K562 (cell line): Measurements from ENCODE around the gene ZNF121. TPM values are rescaled to one million over a fixed set of nuclear protein-coding genes. Genes with fewer than 3 reads are reported as not detected.

Experiments used
- DDX20 ChIP-seq: fragments of 450-650 bp; IDR thresholded peaks from 2 replicates; pipeline ENCODE4 v1.6.1; 2016; ENCODE audit warnings: missing genetic modification characterization, low read depth, mild to moderate bottlenecking, missing compliant biosample characterization, moderate library complexity
- GABPB2 ChIP-seq: fragments of 250-450 bp; sonication (Bioruptor Pico); conservative IDR thresholded peaks from 2 replicates; pipeline ENCODE4 v1.5.1; 2021; ENCODE audit warnings: mild to moderate bottlenecking
- KDM1A ChIP-seq, 2 experiments: fragments of 450-650 bp; IDR thresholded peaks; 2 replicates each; pipeline ENCODE4 v1.6.1; 2016; ENCODE audit warnings: mild to moderate bottlenecking in 2 of 2
- KLF16 ChIP-seq: IDR thresholded peaks from 2 replicates; pipeline ENCODE4 v1.6.1; 2016; ENCODE audit warnings: antibody characterized with exemption
- MAFK ChIP-seq: IDR thresholded peaks from 2 replicates; pipeline ENCODE4 v1.6.1; 2011; ENCODE audit warnings: low read length, improper control_type of control experiment
- MED1 ChIP-seq: sonication (generic); formaldehyde crosslinking; IDR thresholded peaks from 2 replicates; pipeline ENCODE4 v1.8.1; 2023; ENCODE audit warnings: missing genetic modification reagents, borderline replicate concordance
- PPARD ChIP-seq: fragments of 250-450 bp; sonication (Bioruptor Pico); IDR thresholded peaks from 2 replicates; pipeline ENCODE4 v1.8.0; 2022; ENCODE audit warnings: inconsistent platforms, mild to moderate bottlenecking, moderate library complexity
- RFX7 ChIP-seq: fragments of 250-450 bp; sonication (Bioruptor Pico); IDR thresholded peaks from 2 replicates; pipeline ENCODE4 v1.5.1; 2021; ENCODE audit warnings: mild to moderate bottlenecking
- RUNX1 ChIP-seq: sonication (generic); IDR thresholded peaks from 2 replicates; pipeline ENCODE4 v1.6.1; 2016; ENCODE audit warnings: antibody characterized with exemption, low read depth
- SNRNP70 ChIP-seq: fragments of 200-400 bp; formaldehyde crosslinking; optimal IDR thresholded peaks from 2 replicates; pipeline ENCODE3; 2017; ENCODE audit warnings: low read depth, low read length
- TCFL5 ChIP-seq: fragments of 250-450 bp; sonication (Bioruptor Pico); conservative IDR thresholded peaks from 2 replicates; pipeline ENCODE4 v1.6.1; 2021; ENCODE audit warnings: mild to moderate bottlenecking, moderate library complexity, matching md5 sums
- ZC3H11A ChIP-seq: IDR thresholded peaks from 2 replicates; pipeline ENCODE4 v1.6.1; 2012; ENCODE audit warnings: low read depth, low read length, improper control_type of control experiment
- ZFP30 ChIP-seq: fragments of 250-450 bp; sonication (Bioruptor Pico); IDR thresholded peaks from 2 replicates; pipeline ENCODE4 v1.8.0; 2022; ENCODE audit warnings: moderate library complexity, mild to moderate bottlenecking, inconsistent platforms, borderline replicate concordance
- ZNF592 ChIP-seq: fragments of 450-650 bp; IDR thresholded peaks from 2 replicates; pipeline ENCODE4 v1.6.1; 2017; ENCODE audit warnings: antibody characterized with exemption, mild to moderate bottlenecking
- ZNF668 ChIP-seq: fragments of 250-450 bp; sonication (Bioruptor Pico); IDR thresholded peaks from 2 replicates; pipeline ENCODE4 v1.8.0; 2022; ENCODE audit warnings: mild to moderate bottlenecking, inconsistent platforms
- polyA plus RNA-seq, 8 experiments: library from polyadenylated mRNA; depleted of rRNA in 4 of 8; stranded (reverse) in 5 of 8; unstranded in 3 of 8; fragments of >200 nt; fragmentation: Nextera tagmentation in 2 of 8; fragmentation: Illumina TruSeq in 1 of 8; extraction: Ambion mirVana in 2 of 8; extraction: Trizol in 1 of 8; gene quantifications; 2 replicates each; pipeline versions ENCODE4 v1.2.1 to v1.2.3, GENCODE V29; 2011 to 2014; ENCODE audit warnings: inconsistent platforms in 1 of 8, missing spikeins in 1 of 8
- total RNA-seq, 7 experiments: library from RNA; depleted of rRNA in 6 of 7; stranded (reverse); fragments of >200 nt in 6 of 7; fragmentation: Illumina TruSeq in 2 of 7; extraction: Trizol in 2 of 7; gene quantifications; 2 replicates each; pipeline versions ENCODE4 v1.2.1 to v1.2.3, GENCODE V29; 2011 to 2021; ENCODE audit warnings: low replicate concordance in 1 of 7
- TF ChIP-seq, protein P1 (sequence below): fragments of 450-650 bp; formaldehyde crosslinking; IDR thresholded peaks from 2 replicates; pipeline ENCODE4 v1.4.0; 2020; ENCODE audit warnings: mild to moderate bottlenecking
- TF ChIP-seq, protein P2 (sequence below): fragments of 450-650 bp; conservative IDR thresholded peaks from 2 replicates; pipeline ENCODE4 v1.6.1; 2016; ENCODE audit warnings: missing genetic modification characterization, low read depth, mild to moderate bottlenecking, control low read depth, missing compliant biosample characterization
- TF ChIP-seq, protein P3 (sequence below): fragments of 450-650 bp; formaldehyde crosslinking; IDR thresholded peaks from 2 replicates; pipeline ENCODE4 v1.4.0; 2020; ENCODE audit warnings: mild to moderate bottlenecking, moderate library complexity

Gene ZNF121
- total and polyA plus RNA-seq, 9 of the 15 experiments (the other 6 are each of a cell fraction or from before 2014, with no cell fraction given), result 14.6 to 115 (median 33.4) TPM

GRCh38 chr19:9584073-9584833, at the start of gene ZNF121 (continued):
- no peak for TF ChIP-seq ZC3H11A
- TF ChIP-seq ZFP30 (CRISPR knock-in tag), result no peak
- no peak for TF ChIP-seq DDX20 (tag)
- TF ChIP-seq, protein P1, sequence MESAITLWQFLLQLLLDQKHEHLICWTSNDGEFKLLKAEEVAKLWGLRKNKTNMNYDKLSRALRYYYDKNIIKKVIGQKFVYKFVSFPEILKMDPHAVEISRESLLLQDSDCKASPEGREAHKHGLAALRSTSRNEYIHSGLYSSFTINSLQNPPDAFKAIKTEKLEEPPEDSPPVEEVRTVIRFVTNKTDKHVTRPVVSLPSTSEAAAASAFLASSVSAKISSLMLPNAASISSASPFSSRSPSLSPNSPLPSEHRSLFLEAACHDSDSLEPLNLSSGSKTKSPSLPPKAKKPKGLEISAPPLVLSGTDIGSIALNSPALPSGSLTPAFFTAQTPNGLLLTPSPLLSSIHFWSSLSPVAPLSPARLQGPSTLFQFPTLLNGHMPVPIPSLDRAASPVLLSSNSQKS, result no peak
- TF ChIP-seq KLF16, result no peak
- no peak for TF ChIP-seq ZNF668 (CRISPR knock-in tag)
- TF ChIP-seq ZNF592, result no peak
- TF ChIP-seq RFX7 (CRISPR knock-in tag), result no peak
- TF ChIP-seq PPARD, result no peak
- no peak for TF ChIP-seq TCFL5
- TF ChIP-seq SNRNP70, result no peak
- TF ChIP-seq, protein P2, sequence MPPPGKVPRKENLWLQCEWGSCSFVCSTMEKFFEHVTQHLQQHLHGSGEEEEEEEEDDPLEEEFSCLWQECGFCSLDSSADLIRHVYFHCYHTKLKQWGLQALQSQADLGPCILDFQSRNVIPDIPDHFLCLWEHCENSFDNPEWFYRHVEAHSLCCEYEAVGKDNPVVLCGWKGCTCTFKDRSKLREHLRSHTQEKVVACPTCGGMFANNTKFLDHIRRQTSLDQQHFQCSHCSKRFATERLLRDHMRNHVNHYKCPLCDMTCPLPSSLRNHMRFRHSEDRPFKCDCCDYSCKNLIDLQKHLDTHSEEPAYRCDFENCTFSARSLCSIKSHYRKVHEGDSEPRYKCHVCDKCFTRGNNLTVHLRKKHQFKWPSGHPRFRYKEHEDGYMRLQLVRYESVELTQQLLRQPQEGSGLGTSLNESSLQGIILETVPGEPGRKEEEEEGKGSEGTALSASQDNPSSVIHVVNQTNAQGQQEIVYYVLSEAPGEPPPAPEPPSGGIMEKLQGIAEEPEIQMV, result no peak
- TF ChIP-seq MAFK, result no peak
- no peak for TF ChIP-seq RUNX1
- no peak for TF ChIP-seq GABPB2 (CRISPR knock-in tag)
- TF ChIP-seq KDM1A (IDR thresholded peaks at IDR 0.05), result no peak
- TF ChIP-seq, protein P3, sequence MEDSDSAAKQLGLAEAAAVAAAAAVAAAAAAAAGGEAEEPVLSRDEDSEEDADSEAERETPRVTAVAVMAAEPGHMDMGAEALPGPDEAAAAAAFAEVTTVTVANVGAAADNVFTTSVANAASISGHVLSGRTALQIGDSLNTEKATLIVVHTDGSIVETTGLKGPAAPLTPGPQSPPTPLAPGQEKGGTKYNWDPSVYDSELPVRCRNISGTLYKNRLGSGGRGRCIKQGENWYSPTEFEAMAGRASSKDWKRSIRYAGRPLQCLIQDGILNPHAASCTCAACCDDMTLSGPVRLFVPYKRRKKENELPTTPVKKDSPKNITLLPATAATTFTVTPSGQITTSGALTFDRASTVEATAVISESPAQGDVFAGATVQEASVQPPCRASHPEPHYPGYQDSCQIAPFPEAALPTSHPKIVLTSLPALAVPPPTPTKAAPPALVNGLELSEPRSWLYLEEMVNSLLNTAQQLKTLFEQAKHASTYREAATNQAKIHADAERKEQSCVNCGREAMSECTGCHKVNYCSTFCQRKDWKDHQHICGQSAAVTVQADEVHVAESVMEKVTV, result no peak
- no peak for TF ChIP-seq MED1 (CRISPR knock-in tag)
